GM12878 (cell line): ENCODE measurements around the gene TNS4. TPM values are rescaled to one million over a fixed set of nuclear protein-coding genes. Genes with fewer than 3 reads are reported as not detected.

Experiments used
- ATAC-seq: fragments of 200-7000 bp; cut with Tn5 transposase; 3 replicates; pipeline ENCODE4 v1.9.1; 2020; ENCODE audit warnings: mild to moderate bottlenecking, moderate library complexity
- BruUV-seq: library from RNA; stranded (reverse); fragments of 400-500 nt; replicated peaks from 2 replicates; lab custom pipeline; 2021; lab: Mats Ljungman, UMichigan
- CTCF ChIA-PET: fragments of 300-600 bp; sonication (Branson Sonifier 250); formaldehyde crosslinking; extraction: SDS; loops from one replicate; lab custom pipeline; 2021; ENCODE audit warnings: inconsistent platforms; lab: Yijun Ruan, JAX
- POLR2A ChIA-PET: fragments of 350-600 bp; formaldehyde crosslinking; extraction: SDS; loops from one replicate; lab custom pipeline; 2021; ENCODE audit warnings: inconsistent platforms; lab: Charles Lee
- RAD21 ChIA-PET: fragments of 300-600 bp; sonication (Branson Sonifier 250); formaldehyde crosslinking; loops from one replicate; lab custom pipeline; 2023; ENCODE audit warnings: antibody characterized with exemption; ENCODE audit not compliant: unreplicated experiment; lab: Charles Lee
- SMC1A ChIA-PET: fragments of 300-600 bp; sonication (Branson Sonifier 250); formaldehyde crosslinking; loops from one replicate; lab custom pipeline; 2023; ENCODE audit not compliant: unreplicated experiment, uncharacterized antibody; lab: Charles Lee
- DNase-seq: peaks from one replicate; pipeline ENCODE4 v3.0.0-alpha.2; 2011; ENCODE audit warnings: low read depth, low spot score
- FAIRE-seq: peaks from 3 replicates; lab custom pipeline; 2011; peaks lifted over from hg19 to GRCh38; lab: Jason Lieb, UNC
- H2AFZ ChIP-seq: 2 replicates; pipeline ENCODE4 v1.6.0; 2011; ENCODE audit warnings: low read depth, low read length, control low read depth; ENCODE audit not compliant: control insufficient read depth
- H3K27ac ChIP-seq: 2 replicates; pipeline ENCODE4 v1.5.1; 2011; ENCODE audit warnings: control low read depth; ENCODE audit not compliant: control insufficient read depth, insufficient read depth
- H3K27me3 ChIP-seq, 2 experiments: replicated peaks in 1 of 2; 2 replicates each; pipeline versions ENCODE4 v1.6.0 to v1.6.1; 2011; ENCODE audit warnings: low read length in 1 of 2; ENCODE audit not compliant: control insufficient read depth in 2 of 2, insufficient read depth in 2 of 2
- H3K36me3 ChIP-seq, 2 experiments: 2 replicates each; pipeline ENCODE4 v1.5.1; 2011; ENCODE audit warnings: low read length in 1 of 2; ENCODE audit not compliant: control insufficient read depth in 2 of 2, insufficient read depth in 2 of 2
- H3K4me1 ChIP-seq: 2 replicates; pipeline ENCODE4 v1.6.1; 2011; ENCODE audit warnings: mild to moderate bottlenecking, low read length, moderate library complexity, mixed read lengths; ENCODE audit not compliant: control insufficient read depth, insufficient read depth
- H3K4me2 ChIP-seq: 2 replicates; pipeline ENCODE4 v1.6.0; 2011; ENCODE audit warnings: control low read depth; ENCODE audit not compliant: control insufficient read depth, insufficient read depth
- H3K4me3 ChIP-seq: fragments of 200-600 bp; sonication (generic); 2 replicates; pipeline ENCODE4 v1.5.1; 2016
- H3K79me2 ChIP-seq: 2 replicates; pipeline ENCODE4 v1.6.0; 2011; ENCODE audit warnings: low read length; ENCODE audit not compliant: control insufficient read depth, insufficient read depth
- H3K9ac ChIP-seq: 2 replicates; pipeline ENCODE4 v1.8.0; 2011; ENCODE audit warnings: low read length, control low read depth, mixed read lengths; ENCODE audit not compliant: control insufficient read depth, insufficient read depth
- H3K9me3 ChIP-seq: replicated peaks from 3 replicates; pipeline ENCODE4 v1.5.1; 2011; ENCODE audit warnings: mild to moderate bottlenecking, low read length; ENCODE audit not compliant: control insufficient read depth, insufficient read depth
- H4K20me1 ChIP-seq: 2 replicates; pipeline ENCODE4 v1.6.0; 2011; ENCODE audit not compliant: control insufficient read depth, insufficient read depth
- EZH2 ChIP-seq: IDR thresholded peaks from 2 replicates; pipeline ENCODE4 v1.6.1; 2012; ENCODE audit warnings: low read depth, mild to moderate bottlenecking, control low read depth, inconsistent platforms, low read length, borderline replicate concordance; ENCODE audit not compliant: control insufficient read depth
- HCFC1 ChIP-seq: fragments of 150-350 bp; IDR thresholded peaks from 2 replicates; pipeline ENCODE4 v1.6.1; 2014; ENCODE audit warnings: low read length
- MTA2 ChIP-seq: fragments of 450-650 bp; IDR thresholded peaks from 2 replicates; pipeline ENCODE4 v1.6.1; 2016; ENCODE audit warnings: low read depth, mild to moderate bottlenecking, moderate library complexity
- MTA3 ChIP-seq: IDR thresholded peaks from 2 replicates; pipeline ENCODE4 v1.6.1; 2012; ENCODE audit warnings: low read length, inconsistent platforms, borderline replicate concordance
- NBN ChIP-seq: fragments of 450-650 bp; IDR thresholded peaks from 2 replicates; pipeline ENCODE4 v1.6.1; 2016
- POLR2AphosphoS5 ChIP-seq: IDR thresholded peaks from 2 replicates; pipeline ENCODE4 v1.6.1; 2011; ENCODE audit warnings: mild to moderate bottlenecking, low read length, inconsistent platforms
- ZNF384 ChIP-seq: IDR thresholded peaks from 2 replicates; pipeline ENCODE4 v1.6.1; 2012; ENCODE audit warnings: low read depth, mild to moderate bottlenecking, low read length, improper control_type of control experiment, borderline replicate concordance
- ZNF622 ChIP-seq: fragments of 450-650 bp; IDR thresholded peaks from 2 replicates; pipeline ENCODE4 v1.6.1; 2017; ENCODE audit warnings: mild to moderate bottlenecking, inconsistent platforms
- WGBS: methylation state at CpG from one replicate; pipeline ENCODE4 v1.1.6; 2016; ENCODE audit warnings: low lambda C conversion rate; ENCODE audit not compliant: insufficient replicate concordance, insufficient coverage; ENCODE audit errors: missing lambda C conversion rate; 5-methylcytosine and 5-hydroxymethylcytosine counted together
- in situ Hi-C: fragments of 300-500 bp; cut with MboI; formaldehyde crosslinking; loops from 9 replicates; pipeline ENCODE4 v1.14.3; 2018; ENCODE audit warnings: mixed read lengths
- intact Hi-C: fragments of 100-400 bp; cut with micrococcal nuclease; formaldehyde crosslinking; loops from one replicate; pipeline ENCODE4 v1.14.2; 2022; ENCODE audit not compliant: unreplicated experiment
- polyA plus RNA-seq, 11 experiments: library from polyadenylated mRNA; depleted of rRNA in 4 of 11; unstranded in 6 of 11; stranded (reverse) in 5 of 11; fragments of >200 nt; fragmentation: Nextera tagmentation in 4 of 11; fragmentation: Illumina TruSeq in 1 of 11; extraction: Ambion mirVana in 4 of 11; extraction: Trizol in 1 of 11; gene quantifications; 1 replicate in 1 of 11; 2 replicates in 10 of 11; pipeline versions ENCODE4 v1.2.1 to v1.2.3, GENCODE V29; 2011 to 2016; ENCODE audit warnings: inconsistent platforms in 2 of 11, missing spikeins in 2 of 11, low read depth in 1 of 11
- total RNA-seq, 4 experiments: library from RNA; depleted of rRNA in 3 of 4; stranded (reverse); fragments of >200 nt in 3 of 4; fragmentation: Illumina TruSeq in 1 of 4; extraction: Trizol in 1 of 4; gene quantifications; 2 replicates each; pipeline versions ENCODE4 v1.2.1 to v1.2.3, GENCODE V29; 2013 to 2021

Gene TNS4
- total and polyA plus RNA-seq, 10 of the 15 experiments (the other 5 are each of a cell fraction or from before 2014, with no cell fraction given), result 0.10 to 0.90 (median 0.68) TPM; not detected in 2

DNA sequence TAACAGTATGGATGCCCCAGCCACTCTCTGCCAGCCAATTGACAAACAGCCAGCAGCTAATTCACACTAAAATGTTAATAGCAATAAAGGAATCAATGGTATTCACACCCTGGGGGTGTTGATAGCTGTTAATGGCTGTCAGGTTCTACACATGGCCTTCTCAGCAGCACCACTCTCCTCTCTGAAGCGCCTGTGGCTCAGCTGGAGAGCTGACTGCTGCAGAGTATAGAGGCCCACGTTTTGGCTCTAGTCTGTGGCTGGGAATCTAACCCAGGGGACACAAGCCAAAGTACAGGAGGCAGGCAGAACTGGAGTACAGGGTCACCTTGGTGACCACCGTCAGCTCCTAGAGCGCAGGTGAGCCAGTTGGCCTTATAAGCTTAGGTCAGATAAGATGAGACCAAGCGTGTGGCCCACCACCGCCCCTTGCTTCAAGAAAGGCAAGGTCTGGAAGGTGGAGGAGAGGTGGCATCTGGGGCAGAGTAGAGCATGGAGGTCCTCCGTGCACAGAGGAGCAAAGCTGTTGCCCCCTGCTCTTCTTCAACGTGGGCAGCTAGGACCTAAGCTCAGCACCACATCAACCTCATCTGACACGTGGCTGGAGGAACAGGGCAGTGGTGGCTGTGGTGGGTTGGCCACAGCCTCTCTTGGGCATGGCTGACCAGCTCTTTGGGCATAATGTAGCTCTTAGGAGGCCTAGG is 38.4 kb upstream of the TNS4 start:
- RAD21 ChIA-PET, result interaction anchor here (0.8 to 16.5 kb wide), 9 partner anchors 9 to 279 kb away, joined by 3 to 514 read pairs (median 5); partner anchors contain the start of genes CCR7 and TOP2A
- Histone ChIP-seq H3K4me2 (no peak overlapping the region), H2AFZ (no peak overlapping the region), H3K36me3 (no peaks in the 10 kb centered on the region), H3K27ac (no peak overlapping the region), H3K9ac (no peak overlapping the region), H4K20me1 (no peaks in the 10 kb centered on the region), H3K4me1 (peaks cover 61% of the 10 kb centered on the region), H3K9me3 (no peaks in the 10 kb centered on the region), H3K27me3 (no peaks in the 10 kb centered on the region; a peak in 1 of 4 replicates), H3K4me3 (no peak overlapping the region), H3K79me2 (no peaks in the 10 kb centered on the region)
- in situ Hi-C loops (loop anchor here (5.0 to 25.0 kb wide), 2 partner anchors 103 to 233 kb away; partner anchors contain the start of genes IGFBP4 and RARA), intact Hi-C loops (loop anchor here (2.0 to 10.0 kb wide), 2 partner anchors 21 to 255 kb away; partner anchors contain the start of gene KRT28)
- no peak for FAIRE-seq
- no peak for ATAC-seq
- SMC1A ChIA-PET, result interaction anchor here (1.1 to 15.5 kb wide), 8 partner anchors 8 to 127 kb away, joined by 3 to 430 read pairs (median 4); partner anchors contain the start of genes CCR7 and TOP2A
- POLR2A ChIA-PET, result interaction anchor here (1.1 to 4.8 kb wide), 8 partner anchors 10 to 123 kb away, joined by 3 to 50 read pairs (median 14); partner anchors contain the start of genes CCR7 and TOP2A
- BruUV-seq, result no TSS peak
- TF ChIP-seq ZNF622, result no peak
- no peak for TF ChIP-seq MTA2
- TF ChIP-seq EZH2, result no peak
- TF ChIP-seq ZNF384, result no peak
- no peak for TF ChIP-seq MTA3
- TF ChIP-seq HCFC1, result no peak
- no peak for TF ChIP-seq NBN
- no peak for TF ChIP-seq POLR2AphosphoS5
- 67% methylated on average over 9 of the region's 9 CpGs for WGBS
- DNase-seq, result no peak
- CTCF ChIA-PET, result interaction anchor here (0.8 to 19.2 kb wide), 11 partner anchors 5 to 1126 kb away, joined by 3 to 318 read pairs (median 10); partner anchors contain the start of genes CCR7 and IGFBP4
